HG03135 (cell line): ENCODE measurements around the gene BRD3OS.

Source experiments
- ATAC-seq: cut with Tn5 transposase; IDR thresholded peaks from one replicate; pipeline ENCODE4 v1.9.1; 2021; ENCODE audit warnings: mild to moderate bottlenecking, moderate library complexity; ENCODE audit not compliant: unreplicated experiment

BRD3OS gene

GRCh38 chr9:134024828-134025605 lies at the start of gene BRD3OS:
TSS of gene BRD3OS (plus strand) at chr9:134025481. CDS start at chr9:134026748, 1,267 bp downstream.
- ATAC-seq = peak; percentile 81

- no peak for ATAC-seq
Observed at GRCh38 chr9:133975511-133975910, 49.8 kb upstream of the BRD3OS start.

- no peak for ATAC-seq
Observed at GRCh38 chr9:133976191-133976861, 49.0 kb upstream of the BRD3OS start.

GRCh38 chr9:133976887-133977286 lies 48.4 kb upstream of the BRD3OS start:
- ATAC-seq = no peak

- ATAC-seq = no peak
Observed at GRCh38 chr9:133977421-133978201, 47.7 kb upstream of the BRD3OS start.

- no peak for ATAC-seq
Observed at GRCh38 chr9:133978226-133978898, 46.9 kb upstream of the BRD3OS start.

- ATAC-seq = no peak
Observed at GRCh38 chr9:133978899-133979272, 46.4 kb upstream of the BRD3OS start.

- no peak for ATAC-seq
Observed at GRCh38 chr9:133979273-133979920, 45.9 kb upstream of the BRD3OS start.

- ATAC-seq = no peak
Observed at GRCh38 chr9:133979921-133980863, 45.1 kb upstream of the BRD3OS start.

- ATAC-seq = no peak
Observed at GRCh38 chr9:133980864-133981588, 44.3 kb upstream of the BRD3OS start.

- ATAC-seq = no peak
Observed at GRCh38 chr9:133981589-133981957, 43.7 kb upstream of the BRD3OS start.

GRCh38 chr9:133981958-133982681 lies 43.2 kb upstream of the BRD3OS start:
- ATAC-seq = no peak

GRCh38 chr9:133982971-133983720 lies 42.1 kb upstream of the BRD3OS start:
- ATAC-seq = no peak

- ATAC-seq = no peak
Observed at GRCh38 chr9:133986061-133986460, 39.2 kb upstream of the BRD3OS start.

GRCh38 chr9:133986774-133987445 lies 38.4 kb upstream of the BRD3OS start:
- no peak for ATAC-seq

- ATAC-seq = no peak
Observed at GRCh38 chr9:133987446-133987788, 37.9 kb upstream of the BRD3OS start.
